Thyroid gland (tissue), 4 donors: ENCODE measurements around the gene CXCR6.

ENCODE experiments used
- CTCF ChIP-seq, 6 experiments: fragments of 200-600 bp in 3 of 6; fragments of 450-650 bp in 3 of 6; sonication (generic) in 3 of 6; IDR thresholded peaks; one replicate each; pipeline ENCODE4 v1.5.1; 2016 to 2019; ENCODE audit warnings: antibody characterized with exemption in 6 of 6, mild to moderate bottlenecking in 2 of 6, inconsistent platforms in 1 of 6, moderate library complexity in 1 of 6
- POLR2A ChIP-seq, 2 donors: fragments of 450-650 bp; IDR thresholded peaks; one replicate each; pipeline ENCODE4 v1.6.1; 2017; ENCODE audit warnings: antibody characterized with exemption in 2 of 2, mild to moderate bottlenecking in 2 of 2, moderate library complexity in 1 of 2

- TF ChIP-seq CTCF (IDR thresholded peaks at IDR 0.05) (no peak), POLR2A (IDR thresholded peaks at IDR 0.05) (no peak)
Observed at GRCh38 chr3:45915518-45916231, 27.6 kb upstream of the CXCR6 start.
